HuH-7 (cell line): ENCODE results near the gene LDHD.
"Not testable (repeated sequence)": the region's sequence is repeated elsewhere in the genome, so short reads cannot be mapped to it uniquely, and the experiment has no call there.

ENCODE experiments used
- DNase-seq: peaks from one replicate; pipeline ENCODE4 v3.0.0; 2011; ENCODE audit warnings: low spot score

LDHD gene

GRCh38 chr16:75116081-75116910, at the start of gene LDHD:
LDHD (minus strand) TSS chr16:75116780; CDS start chr16:75116720, 60 bp downstream.
- peak; percentile 82 for DNase-seq

- DNase-seq, result no peak
These were observed 43.8 kb upstream of the LDHD start for GRCh38 chr16:75160386-75160785.

- DNase-seq, result no peak
These were observed 36.1 kb upstream of the LDHD start for GRCh38 chr16:75152635-75153034.

- DNase-seq, result no peak
These were observed 35.2 kb upstream of the LDHD start for GRCh38 chr16:75151798-75152197.

GRCh38 chr16:75148311-75149195, 32.0 kb upstream of the LDHD start, which contains the start of gene ZFP1:
ZFP1 (plus strand) TSS chr16:75148524; CDS start chr16:75152952, 4,428 bp downstream.
- peak; percentile 95 for DNase-seq

- DNase-seq, result no peak
These were observed 31.4 kb upstream of the LDHD start for GRCh38 chr16:75147968-75148310.

GRCh38 chr16:75143941-75144340, 27.4 kb upstream of the LDHD start:
- no peak for DNase-seq

GRCh38 chr16:75139498-75139897, 22.9 kb upstream of the LDHD start:
- no peak for DNase-seq

GRCh38 chr16:75138636-75139035, 22.1 kb upstream of the LDHD start:
- DNase-seq, result no peak

- no peak for DNase-seq
These were observed 21.7 kb upstream of the LDHD start for GRCh38 chr16:75138233-75138632.

- DNase-seq, result no peak
These were observed 14.5 kb upstream of the LDHD start for GRCh38 chr16:75131081-75131480.

- no peak for DNase-seq
These were observed 13.7 kb upstream of the LDHD start for GRCh38 chr16:75130150-75130771.

- not testable (repeated sequence) for DNase-seq
These were observed 13.0 kb upstream of the LDHD start for GRCh38 chr16:75129421-75130149.

GRCh38 chr16:75127713-75128415, 11.3 kb upstream of the LDHD start:
- no peak for DNase-seq

- no peak for DNase-seq
These were observed 6.0 kb upstream of the LDHD start for GRCh38 chr16:75122609-75123008.

- no peak for DNase-seq
These were observed 5.5 kb upstream of the LDHD start for GRCh38 chr16:75121949-75122568.

GRCh38 chr16:75120253-75120652, 3.7 kb upstream of the LDHD start:
- no peak for DNase-seq

- no peak for DNase-seq
These were observed 2.5 kb upstream of the LDHD start for GRCh38 chr16:75118943-75119539.

- no peak for DNase-seq
These were observed 298 bp upstream of the LDHD start for GRCh38 chr16:75116911-75117245.
